GM12875 (cell line): ENCODE results near the gene ISM1.

Experiments used
- H3K4me3 ChIP-seq: one replicate; pipeline ENCODE4 v1.5.1; 2011; ENCODE audit warnings: low read depth, low read length, control low read depth
- TF ChIP-seq, protein P1 (sequence below): IDR thresholded peaks from 2 replicates; pipeline ENCODE4 v1.5.1; 2011; ENCODE audit warnings: low read depth, mild to moderate bottlenecking, control low read depth, inconsistent platforms, low read length, moderate library complexity, borderline replicate concordance; ENCODE audit not compliant: insufficient read depth

ISM1 gene

DNA sequence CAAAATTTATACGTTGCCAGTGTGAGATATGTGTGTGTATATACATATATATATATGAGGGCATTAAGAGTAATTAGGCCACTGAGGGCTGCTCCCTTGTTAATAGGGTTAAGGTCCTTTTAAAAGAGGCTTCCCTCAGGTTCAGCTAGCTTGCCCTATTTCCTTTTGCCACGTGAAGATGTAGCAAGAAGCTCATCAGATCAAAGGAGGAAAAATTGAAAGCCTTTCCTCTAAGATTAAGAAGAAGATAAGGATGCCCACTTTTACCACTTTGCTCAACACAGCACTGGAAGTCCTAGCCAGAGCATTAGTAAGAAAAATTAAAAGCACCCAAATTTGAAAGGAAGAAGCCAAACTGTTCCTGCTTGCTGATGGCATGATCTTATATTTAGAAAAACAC, 33.2 kb upstream of the ISM1 start:
- no peak overlapping the region for H3K4me3 ChIP-seq
- TF ChIP-seq, protein P1, sequence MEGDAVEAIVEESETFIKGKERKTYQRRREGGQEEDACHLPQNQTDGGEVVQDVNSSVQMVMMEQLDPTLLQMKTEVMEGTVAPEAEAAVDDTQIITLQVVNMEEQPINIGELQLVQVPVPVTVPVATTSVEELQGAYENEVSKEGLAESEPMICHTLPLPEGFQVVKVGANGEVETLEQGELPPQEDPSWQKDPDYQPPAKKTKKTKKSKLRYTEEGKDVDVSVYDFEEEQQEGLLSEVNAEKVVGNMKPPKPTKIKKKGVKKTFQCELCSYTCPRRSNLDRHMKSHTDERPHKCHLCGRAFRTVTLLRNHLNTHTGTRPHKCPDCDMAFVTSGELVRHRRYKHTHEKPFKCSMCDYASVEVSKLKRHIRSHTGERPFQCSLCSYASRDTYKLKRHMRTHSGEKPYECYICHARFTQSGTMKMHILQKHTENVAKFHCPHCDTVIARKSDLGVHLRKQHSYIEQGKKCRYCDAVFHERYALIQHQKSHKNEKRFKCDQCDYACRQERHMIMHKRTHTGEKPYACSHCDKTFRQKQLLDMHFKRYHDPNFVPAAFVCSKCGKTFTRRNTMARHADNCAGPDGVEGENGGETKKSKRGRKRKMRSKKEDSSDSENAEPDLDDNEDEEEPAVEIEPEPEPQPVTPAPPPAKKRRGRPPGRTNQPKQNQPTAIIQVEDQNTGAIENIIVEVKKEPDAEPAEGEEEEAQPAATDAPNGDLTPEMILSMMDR = no peak

DNA sequence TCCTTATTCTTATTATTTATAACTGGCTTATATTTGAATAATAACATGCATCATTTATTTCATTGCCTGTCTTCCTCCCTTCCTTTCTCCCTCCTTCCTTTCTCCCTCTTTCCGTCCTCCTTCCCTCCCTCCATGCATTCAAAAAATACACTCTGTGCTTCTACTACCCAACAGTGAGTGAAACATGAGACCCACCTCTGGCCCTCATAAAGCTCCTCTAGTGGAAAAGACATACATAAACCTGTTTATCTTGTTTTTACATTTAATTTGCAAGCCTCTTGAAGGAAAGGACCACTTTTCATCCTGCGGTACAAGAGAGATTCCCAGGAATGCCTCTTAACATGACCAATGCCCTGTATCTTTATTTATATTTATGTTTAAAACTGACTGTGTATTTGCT, 21.8 kb upstream of the ISM1 start:
- TF ChIP-seq, protein P1 = no peak
- no peak overlapping the region for H3K4me3 ChIP-seq

DNA sequence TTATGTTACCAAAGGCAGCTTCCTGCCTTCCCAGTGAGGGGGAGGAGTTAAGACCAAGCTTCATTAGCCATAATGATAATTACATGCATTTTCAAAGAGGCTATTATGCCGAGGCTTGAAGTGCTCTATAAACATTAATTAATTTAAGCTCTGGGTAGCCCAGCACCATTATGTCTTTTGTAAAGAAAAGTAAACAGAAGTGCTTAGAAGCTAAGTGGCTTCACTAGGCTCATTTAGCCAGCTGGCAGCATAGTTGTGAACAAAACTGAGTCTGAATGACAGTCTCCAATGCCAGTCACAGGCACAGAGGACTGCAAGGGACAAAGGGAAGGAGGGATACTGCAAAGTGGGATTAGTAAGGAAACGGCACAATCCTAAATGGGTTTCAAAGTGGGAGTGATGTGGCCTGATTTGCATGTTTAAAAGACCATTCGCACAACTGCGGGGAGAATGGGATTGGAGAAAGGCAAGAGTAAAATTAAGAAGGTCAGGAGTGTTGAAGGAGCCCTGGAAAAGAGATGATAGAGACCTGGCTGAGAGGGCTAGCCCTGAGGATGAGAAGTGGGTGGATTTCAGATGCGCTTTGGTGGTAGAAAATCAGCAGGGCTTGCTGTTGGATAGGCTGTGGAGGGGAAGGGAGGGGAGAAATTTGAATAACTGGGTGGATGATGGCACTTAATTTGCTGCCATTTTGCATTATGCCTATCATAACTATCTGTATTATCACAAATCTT, 20.1 kb upstream of the ISM1 start:
- TF ChIP-seq, protein P1 = no peak
- H3K4me3 ChIP-seq = no peak overlapping the region

DNA sequence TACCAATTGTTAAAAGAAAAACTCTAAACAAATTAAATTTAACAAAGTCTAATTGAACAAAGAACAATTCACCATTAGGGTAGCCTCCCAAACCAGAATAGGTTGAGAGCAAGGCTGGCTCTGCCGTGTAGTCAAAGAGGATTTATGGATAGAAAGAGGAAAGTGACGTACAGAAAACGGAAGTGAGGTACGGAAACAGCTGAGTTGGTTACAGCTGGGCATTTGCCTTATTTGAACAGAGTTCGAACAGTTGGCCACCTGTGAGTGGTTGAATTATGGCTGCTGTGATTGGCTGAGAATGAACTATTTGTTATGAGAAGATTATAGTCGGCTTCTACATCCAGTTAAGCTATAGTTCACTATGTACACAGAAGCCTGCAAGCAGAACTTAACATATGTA, 18.5 kb upstream of the ISM1 start:
- no peak overlapping the region for H3K4me3 ChIP-seq
- TF ChIP-seq, protein P1 = no peak

DNA sequence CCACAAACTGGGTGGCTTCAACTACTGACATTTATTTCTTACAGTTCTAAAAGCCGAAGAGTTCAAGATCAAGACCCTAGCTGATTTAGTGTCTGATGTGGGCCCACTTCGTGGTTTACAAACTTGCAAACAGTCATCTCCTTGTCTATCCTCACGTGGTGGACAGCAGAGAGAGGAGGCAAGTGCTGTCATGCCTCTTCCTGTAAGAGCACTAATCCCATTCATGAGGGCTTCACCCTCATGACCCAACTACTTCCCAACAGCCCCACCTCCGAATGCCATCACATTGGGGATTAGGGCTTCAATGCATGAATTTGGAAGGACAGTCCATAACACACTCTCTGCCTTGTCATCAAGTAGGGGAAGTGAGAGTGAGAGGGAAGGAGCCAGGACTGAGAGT, 15.6 kb upstream of the ISM1 start:
- TF ChIP-seq, protein P1 = no peak

DNA sequence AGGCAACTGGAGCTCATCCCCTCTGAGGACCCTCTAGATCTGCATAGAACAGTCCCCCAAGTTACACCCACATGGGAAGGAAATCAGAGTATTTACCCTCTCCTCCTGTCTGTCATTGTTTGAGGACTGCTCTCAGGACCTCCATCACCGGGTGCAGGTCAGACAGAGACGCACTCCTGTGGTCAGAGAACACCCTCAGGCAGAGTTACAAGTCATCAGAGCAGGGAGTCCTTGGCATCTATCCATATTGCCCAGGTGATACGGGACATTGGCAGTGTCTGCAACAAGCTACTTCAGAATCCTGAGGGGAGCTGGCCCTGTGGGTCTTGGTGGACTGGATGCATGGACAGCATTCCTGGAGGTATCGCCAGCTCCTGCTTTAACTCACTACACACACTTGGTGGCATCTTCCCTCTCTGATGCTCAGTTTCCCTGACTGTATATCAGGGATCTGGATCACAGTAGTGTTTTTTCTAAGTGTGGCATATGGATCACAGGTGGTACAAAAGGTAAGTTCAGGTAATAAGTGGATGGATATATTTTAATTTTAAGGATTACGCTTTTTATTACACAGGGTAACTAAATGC, 15.1 kb upstream of the ISM1 start:
- TF ChIP-seq, protein P1 = no peak
- H3K4me3 ChIP-seq = no peak overlapping the region

More for the DNA sequence above, 15.6 kb upstream of the ISM1 start:
- no peak overlapping the region for H3K4me3 ChIP-seq

DNA sequence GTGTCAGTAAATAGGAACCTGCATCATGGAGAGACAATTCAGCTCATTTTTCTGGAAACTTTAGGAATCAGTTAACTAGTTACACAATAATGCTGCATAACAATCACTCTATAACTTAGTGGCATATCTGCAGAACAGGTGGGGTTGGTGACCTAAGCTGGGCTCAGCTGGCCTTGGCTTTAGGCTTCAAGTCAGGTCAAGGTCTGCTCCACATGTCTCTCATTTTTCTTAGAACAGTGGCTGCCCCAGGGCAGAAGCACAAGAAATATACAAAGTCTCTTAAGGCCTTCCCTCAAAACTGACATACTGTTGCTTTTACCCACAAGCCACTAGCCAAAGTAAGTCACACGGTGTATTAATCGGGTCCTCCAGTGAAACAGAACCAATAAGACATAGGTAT, 14.1 kb upstream of the ISM1 start:
- TF ChIP-seq, protein P1 = no peak
- no peak overlapping the region for H3K4me3 ChIP-seq
